ENCODE data around the gene KNL1. TPM values are rescaled to one million over a fixed set of nuclear protein-coding genes. Genes with fewer than 3 reads are reported as not detected.

Gene KNL1
- total RNA-seq, 1 experiment from 2014 or later: 28.9 TPM

- Histone ChIP-seq H3K4me3 (ENCODE audit: low read depth in 2 of 2, low read length in 2 of 2) (peak overlapping the region; percentile 68 to 77), H3K9me3 (ENCODE audit: control insufficient read depth, insufficient read depth, low read depth, low read length) (no peaks in the 10 kb centered on the region), H3K36me3 (ENCODE audit: control insufficient read depth, insufficient read depth, low read length) (peaks cover 3% of the 10 kb centered on the region; the same call in 1 of the 2 replicates), H3K4me1 (ENCODE audit: control insufficient read depth, insufficient read depth, low read length) (peaks cover 29% of the 10 kb centered on the region), H3K27ac (ENCODE audit: low read length) (peak overlapping the region; percentile 97), H3K27me3 (ENCODE audit: control insufficient read depth, insufficient read depth, low read length) (no peaks in the 10 kb centered on the region)
- ChIA-PET CTCF (no interaction called here), POLR2A (interaction anchor here (0.9 kb wide), 1 partner anchor 189 kb away, joined by 4 read pairs; no protein-coding TSS in a partner anchor)
- BruUV-seq (replicated peaks): no TSS peak
- in situ Hi-C loops (cut with HindIII; ENCODE audit: low pct_unique_long_range_greater_than_20kb, low sequenced_read_pairs) (no loop called here), intact Hi-C loops (cut with micrococcal nuclease; ENCODE audit: unreplicated experiment) (no loop called here)
- no peak for DNase-seq (ENCODE audit: low read depth, low spot score)
- TF ChIP-seq SIN3A (IDR thresholded peaks at IDR 0.05; ENCODE audit: borderline replicate concordance, insufficient read depth, low read depth, low read length): no peak
- TF ChIP-seq TCF7L2 (IDR thresholded peaks at IDR 0.05; ENCODE audit: low read depth, low read length): no peak
- TF ChIP-seq POLR2AphosphoS5 (IDR thresholded peaks at IDR 0.05; ENCODE audit: low read depth, low read length): no peak
- TF ChIP-seq REST (IDR thresholded peaks at IDR 0.05; ENCODE audit: insufficient read depth in 1 of 2, low read depth in 2 of 2, low read length in 1 of 2): no peak
- no peak for TF ChIP-seq CTCF (IDR thresholded peaks at IDR 0.05)
- ATAC-seq: no peak
Measured at GRCh38 chr15:40595219-40595618, 1.2 kb downstream of the KNL1 start.

GRCh38 chr15:40595773-40596172, 1.7 kb downstream of the KNL1 start:
- DNase-seq (ENCODE audit: low read depth, low spot score) (no peak), ATAC-seq (no peak)
- Histone ChIP-seq H3K4me1 (ENCODE audit: control insufficient read depth, insufficient read depth, low read length) (peaks cover 27% of the 10 kb centered on the region), H3K27me3 (ENCODE audit: control insufficient read depth, insufficient read depth, low read length) (no peaks in the 10 kb centered on the region), H3K4me3 (ENCODE audit: low read depth in 2 of 2, low read length in 2 of 2) (peak overlapping the region; percentile 68 to 77), H3K9me3 (ENCODE audit: control insufficient read depth, insufficient read depth, low read depth, low read length) (no peaks in the 10 kb centered on the region), H3K27ac (ENCODE audit: low read length) (peak overlapping the region; percentile 97), H3K36me3 (ENCODE audit: control insufficient read depth, insufficient read depth, low read length) (peaks cover 3% of the 10 kb centered on the region; the same call in 1 of the 2 replicates)
- CTCF ChIA-PET: no interaction called here
- POLR2A ChIA-PET: no interaction called here
- intact Hi-C loops (cut with micrococcal nuclease; ENCODE audit: unreplicated experiment): no loop called here
- in situ Hi-C loops (cut with HindIII; ENCODE audit: low pct_unique_long_range_greater_than_20kb, low sequenced_read_pairs): no loop called here
- no TSS peak for BruUV-seq (replicated peaks)
- TF ChIP-seq CTCF (IDR thresholded peaks at IDR 0.05): no peak

All from Panc1 (cell line).